ENCODE results near the gene MMP15. TPM values are rescaled to one million over a fixed set of nuclear protein-coding genes. Genes with fewer than 3 reads are reported as not detected.

The MMP15 gene
- total and polyA plus RNA-seq, 9 donors, result 0.86 to 6.7 (median 2.6) TPM

DNA sequence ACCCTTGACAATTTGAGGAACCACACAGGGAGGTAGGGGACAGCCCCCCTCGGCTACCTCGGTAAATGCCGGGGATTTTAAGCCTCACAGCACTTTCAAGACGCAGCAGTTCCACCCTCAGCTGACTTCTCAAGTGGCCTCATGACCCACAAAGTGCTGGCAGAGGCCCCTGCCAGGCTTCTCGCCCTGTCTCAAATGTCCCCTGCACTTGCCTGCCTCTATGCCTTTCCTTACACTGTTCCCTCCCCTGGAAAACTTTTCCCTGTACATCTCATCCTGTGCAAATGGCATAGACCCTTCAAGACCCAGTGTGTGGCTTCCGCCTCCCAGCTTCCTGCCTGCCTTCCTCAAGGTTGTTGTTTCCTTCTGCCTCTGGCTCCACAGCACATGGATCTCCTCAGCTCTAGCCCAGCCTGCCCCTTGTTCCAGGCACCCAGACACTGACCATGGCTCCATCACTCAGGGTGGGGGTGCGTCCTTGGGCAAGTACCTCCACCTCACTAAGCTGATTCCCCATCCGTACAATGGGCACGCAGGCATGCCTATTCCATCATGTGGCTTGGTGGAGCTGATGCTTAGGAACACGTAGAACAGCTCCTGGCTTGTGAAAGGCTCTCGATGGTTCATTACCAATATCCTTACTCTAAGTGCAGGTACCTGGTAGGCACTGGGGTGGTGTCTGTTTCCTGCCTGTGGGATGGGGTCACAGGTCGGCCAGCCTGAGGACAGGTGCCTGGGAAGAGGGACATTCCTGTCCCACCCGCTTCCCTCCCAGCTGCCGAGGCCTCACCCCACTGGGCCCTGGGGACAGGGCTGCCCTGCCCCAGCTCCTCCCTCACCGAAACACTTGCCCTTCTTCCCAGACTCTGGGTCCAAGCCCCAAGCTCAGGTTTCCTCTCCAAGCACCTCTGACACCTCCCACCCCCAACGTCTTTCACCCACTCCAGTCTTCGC is 24.0 kb downstream of the MMP15 start:
- H3K27me3 ChIP-seq, result no peaks in the 10 kb centered on the region
- intact Hi-C loops (cut with DNase I), result loop anchor here in 1 of 4 donors (10.0 kb wide), 1 partner anchor 425 kb away; no protein-coding TSS in a partner anchor
- TF ChIP-seq POLR2A (IDR thresholded peaks at IDR 0.05), result no peak
- TF ChIP-seq, protein P1, sequence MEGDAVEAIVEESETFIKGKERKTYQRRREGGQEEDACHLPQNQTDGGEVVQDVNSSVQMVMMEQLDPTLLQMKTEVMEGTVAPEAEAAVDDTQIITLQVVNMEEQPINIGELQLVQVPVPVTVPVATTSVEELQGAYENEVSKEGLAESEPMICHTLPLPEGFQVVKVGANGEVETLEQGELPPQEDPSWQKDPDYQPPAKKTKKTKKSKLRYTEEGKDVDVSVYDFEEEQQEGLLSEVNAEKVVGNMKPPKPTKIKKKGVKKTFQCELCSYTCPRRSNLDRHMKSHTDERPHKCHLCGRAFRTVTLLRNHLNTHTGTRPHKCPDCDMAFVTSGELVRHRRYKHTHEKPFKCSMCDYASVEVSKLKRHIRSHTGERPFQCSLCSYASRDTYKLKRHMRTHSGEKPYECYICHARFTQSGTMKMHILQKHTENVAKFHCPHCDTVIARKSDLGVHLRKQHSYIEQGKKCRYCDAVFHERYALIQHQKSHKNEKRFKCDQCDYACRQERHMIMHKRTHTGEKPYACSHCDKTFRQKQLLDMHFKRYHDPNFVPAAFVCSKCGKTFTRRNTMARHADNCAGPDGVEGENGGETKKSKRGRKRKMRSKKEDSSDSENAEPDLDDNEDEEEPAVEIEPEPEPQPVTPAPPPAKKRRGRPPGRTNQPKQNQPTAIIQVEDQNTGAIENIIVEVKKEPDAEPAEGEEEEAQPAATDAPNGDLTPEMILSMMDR (IDR thresholded peaks at IDR 0.05), result no peak
- TF ChIP-seq EP300 (IDR thresholded peaks at IDR 0.05), result no peak
- WGBS, 3 donors, result 83 to 89% (median 85%) methylated on average over 17 of the region's 17 CpGs
- no peaks in the 10 kb centered on the region for H3K9me3 ChIP-seq
- H3K27ac ChIP-seq, result no peak overlapping the region
- DNase-seq, result no peak
- no peaks in the 10 kb centered on the region for H3K36me3 ChIP-seq
- no peak overlapping the region for H3K4me3 ChIP-seq
- no peaks in the 10 kb centered on the region for H3K4me1 ChIP-seq (ENCODE audit: insufficient read depth)

DNA sequence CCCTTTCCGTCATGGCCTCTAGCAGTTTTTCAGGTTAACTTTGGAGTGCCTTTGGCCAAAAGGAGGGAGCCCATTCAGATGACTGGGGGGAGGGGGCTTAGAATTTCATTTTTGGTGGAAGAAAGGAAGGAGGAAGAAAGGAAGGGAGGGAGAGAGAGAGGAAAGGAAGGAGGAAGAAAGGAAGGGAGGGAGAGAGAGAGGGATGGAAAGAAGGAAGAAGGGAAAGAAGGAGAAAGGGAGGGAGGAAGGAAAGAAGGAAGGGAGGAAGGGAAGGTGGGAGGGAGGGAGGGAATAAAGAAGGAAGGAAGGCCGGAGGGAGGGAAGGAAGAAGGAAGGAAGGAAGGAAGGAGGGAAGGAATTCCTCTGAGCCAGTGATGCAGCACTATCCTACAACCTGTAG is 25.7 kb downstream of the MMP15 start:
- no peaks in the 10 kb centered on the region for H3K4me1 ChIP-seq (ENCODE audit: insufficient read depth)
- TF ChIP-seq EP300 (IDR thresholded peaks at IDR 0.05), result no peak
- no peak for TF ChIP-seq POLR2A (IDR thresholded peaks at IDR 0.05)
- TF ChIP-seq, protein P1 (IDR thresholded peaks at IDR 0.05), result no peak
- H3K27ac ChIP-seq, result no peak overlapping the region
- H3K36me3 ChIP-seq, result no peaks in the 10 kb centered on the region
- no peak for DNase-seq
- intact Hi-C loops (cut with DNase I), result loop anchor here in 1 of 4 donors (10.0 kb wide), 1 partner anchor 424 kb away; no protein-coding TSS in a partner anchor
- no peak overlapping the region for H3K4me3 ChIP-seq
- no peaks in the 10 kb centered on the region for H3K9me3 ChIP-seq
- H3K27me3 ChIP-seq, result no peaks in the 10 kb centered on the region
- 80 to 93% (median 82%) methylated on average over 2 of the region's 2 CpGs for WGBS, 3 donors

DNA sequence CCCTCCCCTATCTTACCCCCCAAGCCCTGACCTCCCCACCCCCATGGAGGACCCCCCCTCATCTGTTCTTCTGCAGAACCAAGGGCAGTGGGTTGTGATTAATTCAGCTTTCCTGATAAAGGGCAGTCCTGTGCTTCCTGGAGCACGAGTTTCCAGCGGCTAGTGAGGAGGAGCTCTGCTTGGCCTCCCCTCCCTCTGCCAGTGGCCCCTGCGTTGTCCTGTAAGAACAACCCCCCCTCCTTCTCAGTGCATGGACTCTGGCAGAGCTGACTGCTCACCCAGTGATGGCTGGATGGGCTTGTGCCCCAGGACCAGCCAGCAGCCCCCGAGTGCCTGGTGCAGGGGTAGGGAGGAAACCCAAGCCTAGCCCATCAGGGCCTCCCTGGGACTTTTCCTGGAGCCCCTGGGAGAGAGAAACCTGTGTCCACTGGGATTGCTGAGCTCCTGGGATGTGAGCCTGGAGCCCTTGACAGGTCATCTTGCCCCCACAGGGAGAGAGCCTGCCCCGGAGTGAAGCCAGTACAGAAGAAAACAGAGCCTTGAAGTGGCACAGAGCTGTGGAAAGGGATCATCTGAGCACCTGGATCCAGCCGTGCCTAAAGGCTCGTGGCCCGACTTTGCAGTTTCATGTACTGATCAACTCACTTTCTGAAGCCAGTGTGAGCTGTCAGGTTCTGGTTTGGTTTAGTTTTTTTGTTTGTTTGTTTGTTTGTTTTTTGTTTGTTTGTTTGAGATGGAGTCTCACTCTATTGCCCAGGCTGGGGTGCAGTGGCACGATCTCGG is 26.5 kb downstream of the MMP15 start:
- TF ChIP-seq EP300 (IDR thresholded peaks at IDR 0.05) (no peak), POLR2A (IDR thresholded peaks at IDR 0.05) (no peak)
- TF ChIP-seq, protein P1 (IDR thresholded peaks at IDR 0.05), result no peak
- 51 to 55% (median 52%) methylated on average over 10 of the region's 10 CpGs for WGBS, 3 donors

DNA sequence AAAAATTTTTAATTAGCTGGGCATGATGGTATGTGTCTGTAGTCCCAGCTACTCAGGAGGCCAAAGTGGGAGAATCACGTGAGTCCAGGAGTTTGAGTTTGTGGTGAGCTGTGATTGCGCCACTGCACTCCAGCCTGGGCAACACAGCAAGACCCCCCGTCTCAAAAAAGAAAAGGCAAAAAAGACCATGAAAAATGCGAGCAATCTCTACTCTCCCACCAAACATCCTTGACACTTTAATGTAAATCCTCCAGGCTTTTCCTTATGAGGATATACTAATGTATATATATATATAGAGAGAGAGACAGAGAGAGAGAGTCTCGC is 28.1 kb downstream of the MMP15 start:
- H3K36me3 ChIP-seq, result no peaks in the 10 kb centered on the region

More for the DNA sequence above, 26.5 kb downstream of the MMP15 start:
- DNase-seq, result no peak
- H3K4me1 ChIP-seq (ENCODE audit: insufficient read depth), result no peaks in the 10 kb centered on the region
- intact Hi-C loops (cut with DNase I), result loop anchor here in 1 of 4 donors (10.0 kb wide), 1 partner anchor 423 kb away; no protein-coding TSS in a partner anchor
- H3K36me3 ChIP-seq, result no peaks in the 10 kb centered on the region
- H3K27ac ChIP-seq, result no peak overlapping the region
- H3K4me3 ChIP-seq, result no peak overlapping the region
- no peaks in the 10 kb centered on the region for H3K9me3 ChIP-seq
- no peaks in the 10 kb centered on the region for H3K27me3 ChIP-seq

More for the DNA sequence above, 28.1 kb downstream of the MMP15 start:
- Histone ChIP-seq H3K9me3 (no peaks in the 10 kb centered on the region), H3K4me3 (no peak overlapping the region), H3K27me3 (no peaks in the 10 kb centered on the region), H3K4me1 (ENCODE audit: insufficient read depth) (no peaks in the 10 kb centered on the region), H3K27ac (no peak overlapping the region)
- WGBS, 3 donors, result 90 to 95% (median 93%) methylated on average over 5 of the region's 5 CpGs
- no peak for TF ChIP-seq EP300 (IDR thresholded peaks at IDR 0.05)
- TF ChIP-seq POLR2A (IDR thresholded peaks at IDR 0.05), result no peak
- TF ChIP-seq, protein P1 (IDR thresholded peaks at IDR 0.05), result no peak
- no peak for DNase-seq
- intact Hi-C loops (cut with DNase I), result loop anchor here in 1 of 4 donors (10.0 kb wide), 1 partner anchor 421 kb away; no protein-coding TSS in a partner anchor
